ENCODE data around the gene CFAP91.

DNA sequence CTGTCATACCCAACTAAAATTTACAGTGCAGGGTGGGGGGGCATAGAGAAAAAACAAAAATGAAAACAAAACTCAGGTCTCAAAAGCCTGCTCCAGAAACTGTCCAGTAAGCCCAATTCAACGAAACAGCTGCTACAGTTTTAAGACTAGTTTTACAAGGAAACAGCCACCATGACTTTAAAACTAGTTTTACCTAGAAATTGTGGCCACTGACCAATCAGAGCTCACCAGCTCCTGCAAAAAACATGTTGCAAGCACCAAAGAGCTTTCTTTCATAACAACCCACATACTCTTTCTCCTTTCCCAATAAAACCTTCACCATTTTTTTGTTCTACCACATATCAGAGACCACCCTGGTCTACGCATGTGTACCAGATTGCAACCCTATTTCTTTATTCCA is 7.3 kb upstream of the CFAP91 start:
- TF ChIP-seq, protein P1, sequence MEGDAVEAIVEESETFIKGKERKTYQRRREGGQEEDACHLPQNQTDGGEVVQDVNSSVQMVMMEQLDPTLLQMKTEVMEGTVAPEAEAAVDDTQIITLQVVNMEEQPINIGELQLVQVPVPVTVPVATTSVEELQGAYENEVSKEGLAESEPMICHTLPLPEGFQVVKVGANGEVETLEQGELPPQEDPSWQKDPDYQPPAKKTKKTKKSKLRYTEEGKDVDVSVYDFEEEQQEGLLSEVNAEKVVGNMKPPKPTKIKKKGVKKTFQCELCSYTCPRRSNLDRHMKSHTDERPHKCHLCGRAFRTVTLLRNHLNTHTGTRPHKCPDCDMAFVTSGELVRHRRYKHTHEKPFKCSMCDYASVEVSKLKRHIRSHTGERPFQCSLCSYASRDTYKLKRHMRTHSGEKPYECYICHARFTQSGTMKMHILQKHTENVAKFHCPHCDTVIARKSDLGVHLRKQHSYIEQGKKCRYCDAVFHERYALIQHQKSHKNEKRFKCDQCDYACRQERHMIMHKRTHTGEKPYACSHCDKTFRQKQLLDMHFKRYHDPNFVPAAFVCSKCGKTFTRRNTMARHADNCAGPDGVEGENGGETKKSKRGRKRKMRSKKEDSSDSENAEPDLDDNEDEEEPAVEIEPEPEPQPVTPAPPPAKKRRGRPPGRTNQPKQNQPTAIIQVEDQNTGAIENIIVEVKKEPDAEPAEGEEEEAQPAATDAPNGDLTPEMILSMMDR (IDR thresholded peaks at IDR 0.05) = no peak
- TF ChIP-seq POLR2A (IDR thresholded peaks at IDR 0.05) (no peak), POLR2AphosphoS5 (IDR thresholded peaks at IDR 0.05) (no peak)

Measured in suprapubic skin (tissue), 4 donors.